HG02852 (cell line): ENCODE results near the gene NAT8L.

Source experiments
- ATAC-seq: cut with Tn5 transposase; IDR thresholded peaks from one replicate; pipeline ENCODE4 v1.9.1; 2021; ENCODE audit warnings: mild to moderate bottlenecking, moderate library complexity; ENCODE audit not compliant: unreplicated experiment

Gene NAT8L

DNA sequence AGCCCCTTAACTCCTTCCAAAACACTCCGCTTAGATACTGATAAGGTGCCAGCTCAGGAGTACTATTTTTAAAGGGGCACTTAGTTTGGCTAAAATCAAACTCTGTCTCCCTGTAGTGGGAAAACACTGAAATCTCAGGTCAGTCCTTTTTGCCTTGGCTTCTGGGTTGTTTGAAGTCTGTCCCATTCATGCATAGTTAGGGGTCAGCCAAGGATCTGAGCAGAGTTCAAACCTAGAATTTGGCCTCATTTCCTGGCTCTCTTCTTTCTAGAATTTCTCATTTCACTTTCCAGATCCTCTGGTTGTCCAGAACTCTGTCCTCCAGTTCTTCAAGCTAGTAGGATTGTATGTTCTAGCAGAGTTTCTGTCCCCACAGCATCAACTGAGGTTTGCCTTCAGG, 31.5 kb downstream of the NAT8L start:
- no peak for ATAC-seq

DNA sequence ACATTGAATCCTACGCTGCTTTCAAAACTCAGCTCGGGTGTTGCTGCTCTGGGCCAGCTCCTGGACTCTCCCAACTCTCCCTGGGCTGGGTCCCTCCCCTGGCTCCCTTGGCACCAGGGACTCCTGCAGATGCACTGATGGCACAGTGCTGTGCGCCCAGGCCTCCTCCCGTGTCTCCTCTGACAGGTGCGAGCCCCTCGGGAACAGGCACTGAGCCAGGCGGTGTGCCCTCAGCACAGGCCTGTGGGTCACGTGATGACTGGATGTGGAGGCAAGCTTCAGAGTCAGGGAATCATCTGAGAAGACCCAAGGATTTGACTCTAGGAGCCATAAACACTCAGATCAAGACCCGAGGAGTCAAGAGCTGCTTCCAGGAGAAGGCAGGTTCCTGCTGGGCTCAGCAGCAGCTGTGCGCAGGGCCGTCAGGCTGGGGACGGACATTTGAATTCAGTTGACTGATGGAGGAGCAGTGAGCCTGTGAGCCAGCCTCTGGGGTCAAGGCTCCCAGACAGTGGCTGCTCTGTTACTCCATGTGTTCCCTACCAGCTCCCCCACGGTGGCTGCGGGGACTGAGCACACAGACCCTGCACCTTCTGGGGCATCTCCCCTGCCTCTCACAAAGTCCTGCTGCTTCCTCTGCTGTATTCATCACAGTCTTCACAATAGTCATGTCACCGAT, 33.0 kb downstream of the NAT8L start:
- no peak for ATAC-seq

DNA sequence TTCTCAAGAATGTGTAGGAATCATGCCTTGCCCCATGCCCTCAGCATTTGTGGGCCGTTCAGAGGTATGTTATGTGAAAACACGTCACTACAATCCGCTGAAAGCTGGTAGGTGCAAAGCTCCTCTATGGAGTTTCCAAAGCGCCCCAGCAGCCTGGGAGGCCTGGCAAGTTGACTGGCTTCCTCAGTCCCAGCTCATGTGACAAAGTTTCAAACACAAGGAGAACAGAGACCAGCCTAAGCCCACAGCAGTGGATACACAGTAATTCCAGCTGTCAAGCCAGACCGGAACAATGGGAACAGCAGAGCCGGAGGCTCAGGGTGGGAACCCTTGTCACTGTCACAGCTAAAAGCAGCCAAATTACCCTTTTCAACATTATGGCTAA, 33.5 kb downstream of the NAT8L start:
- ATAC-seq = no peak

DNA sequence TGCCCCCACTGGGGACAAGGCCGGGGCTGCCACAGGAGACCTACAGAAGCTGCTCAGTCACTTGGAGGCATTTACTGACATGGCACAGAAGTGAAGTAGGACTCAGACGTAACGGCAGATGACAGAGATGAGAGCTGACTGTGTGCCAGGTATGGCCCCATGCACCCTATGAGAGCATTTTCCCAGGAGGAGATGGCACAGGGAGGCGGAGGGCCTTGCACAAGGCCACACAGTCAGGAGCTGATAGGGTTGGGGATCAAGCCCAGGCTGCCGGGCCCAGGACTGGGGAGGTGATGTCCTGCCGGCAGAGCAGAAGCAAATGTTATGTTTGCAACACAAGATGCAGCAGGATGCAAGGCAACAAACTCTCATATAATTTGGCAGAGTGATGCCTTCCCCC, 34.1 kb downstream of the NAT8L start:
- no peak for ATAC-seq

DNA sequence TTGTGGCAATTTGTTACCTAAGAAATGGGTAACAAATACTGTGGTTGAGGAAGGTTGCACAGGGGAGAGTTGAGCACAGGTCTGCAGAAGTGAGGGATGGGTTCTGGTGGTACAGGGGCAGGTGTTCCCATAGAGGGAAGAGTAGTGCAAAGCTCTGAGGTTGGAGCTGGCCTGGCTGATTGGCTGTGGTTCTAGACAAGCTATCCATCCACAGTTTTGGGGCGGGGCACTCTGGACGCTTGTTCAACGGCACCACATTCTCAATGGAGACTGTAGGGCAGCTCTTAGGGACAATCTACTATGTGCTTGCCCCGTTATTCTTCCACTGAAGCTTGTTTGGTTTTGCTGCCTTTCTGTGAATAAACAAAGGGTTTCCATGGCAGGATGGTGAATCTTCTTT, 35.4 kb downstream of the NAT8L start:
- ATAC-seq = no peak

DNA sequence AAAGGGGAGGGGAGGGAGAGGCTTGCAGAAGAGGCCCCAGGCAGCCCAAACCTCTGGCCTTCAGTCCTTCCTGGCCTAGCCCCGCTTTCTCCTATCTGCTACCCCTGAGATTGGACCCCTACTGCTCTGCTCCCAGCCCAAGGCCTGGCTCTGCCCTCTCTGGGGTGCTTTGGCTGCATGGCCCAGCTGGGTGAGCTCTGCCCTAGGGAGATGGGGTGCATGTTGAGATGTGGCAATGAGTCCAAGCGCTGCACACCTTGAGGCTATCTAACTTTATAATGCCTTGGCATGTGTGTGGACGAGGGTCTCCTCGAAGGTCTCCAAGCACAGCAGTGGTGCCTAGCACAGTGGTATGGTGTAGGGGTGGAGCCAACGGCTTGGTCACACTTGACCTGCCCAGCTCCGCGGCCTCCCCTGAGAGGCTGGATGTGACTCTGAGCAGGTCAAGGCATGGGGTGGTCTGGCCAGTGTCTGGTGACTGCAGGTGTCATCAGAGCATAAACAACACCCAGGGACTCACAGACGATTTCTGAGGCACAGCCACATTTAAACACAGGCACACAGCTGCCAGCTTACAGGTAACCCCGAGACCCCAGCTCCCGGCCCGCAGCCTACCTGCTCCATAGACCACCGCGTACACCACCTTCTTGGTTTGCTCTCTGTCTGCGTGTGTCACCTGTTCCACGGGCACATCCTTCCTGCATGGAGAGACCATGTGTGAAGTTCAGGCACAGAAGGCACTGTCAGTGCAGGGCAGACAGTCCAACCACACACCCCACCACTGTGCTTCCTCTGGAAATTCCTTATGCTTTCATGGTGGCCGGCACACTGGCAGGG, 36.3 kb downstream of the NAT8L start:
- ATAC-seq = no peak

DNA sequence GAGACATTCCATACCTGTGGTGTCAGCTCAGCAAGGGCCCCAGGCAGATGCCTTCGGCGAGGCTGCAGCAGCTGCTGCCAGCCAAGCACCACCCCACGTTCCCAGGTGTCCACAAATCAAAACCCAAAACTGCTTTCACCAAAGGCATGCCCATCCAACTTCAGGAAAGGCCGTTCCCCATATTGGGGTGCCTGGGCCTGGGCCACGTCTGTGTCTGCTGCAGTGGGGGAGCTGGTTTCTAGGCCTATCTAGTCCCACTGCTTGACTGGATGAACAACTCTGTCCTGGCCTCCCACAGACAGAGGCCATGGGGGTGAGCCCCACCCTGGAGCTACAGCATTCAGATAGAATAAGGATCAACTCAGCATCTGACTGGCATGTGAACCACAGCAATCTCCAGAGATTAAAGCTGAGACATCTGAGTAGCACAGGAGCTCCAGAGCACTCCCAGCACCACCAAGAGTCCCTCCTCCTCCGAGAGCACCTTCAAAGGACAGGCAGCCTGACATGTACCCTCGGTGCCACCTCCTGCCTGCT, 37.0 kb downstream of the NAT8L start:
- no peak for ATAC-seq

DNA sequence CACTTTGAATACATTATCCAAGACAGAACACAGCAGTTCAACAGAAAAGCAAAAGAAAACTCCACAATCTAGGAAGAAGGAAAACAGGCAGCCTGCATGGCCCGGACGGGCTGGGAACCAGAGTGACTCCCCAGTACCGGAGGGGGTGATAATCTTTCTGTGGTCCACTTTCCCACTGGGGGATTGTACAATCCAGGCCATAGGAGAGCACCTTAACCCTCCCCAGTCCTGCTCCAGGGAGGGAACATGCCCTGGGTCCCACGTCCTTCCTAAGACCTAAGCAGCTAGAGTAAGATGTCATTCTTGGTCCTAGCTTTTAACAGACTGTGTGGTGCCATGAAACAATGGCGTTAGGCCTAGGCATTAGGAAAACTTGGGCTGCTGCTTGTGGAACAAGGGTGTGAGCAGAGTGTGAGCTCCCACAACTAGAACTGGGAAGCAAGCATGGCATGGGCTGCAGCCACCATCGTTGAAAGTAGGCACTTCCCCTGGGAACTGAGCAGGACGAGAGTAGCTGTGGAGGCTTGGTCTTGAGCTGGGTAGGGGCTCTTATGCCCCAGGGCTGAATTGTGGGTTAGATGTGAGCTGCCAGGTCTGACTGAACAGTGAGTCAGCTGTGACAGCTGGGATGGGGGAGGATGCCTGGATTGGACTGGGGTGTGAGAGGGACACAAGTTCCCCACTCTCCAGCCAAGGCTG, 42.4 kb downstream of the NAT8L start:
- no peak for ATAC-seq

DNA sequence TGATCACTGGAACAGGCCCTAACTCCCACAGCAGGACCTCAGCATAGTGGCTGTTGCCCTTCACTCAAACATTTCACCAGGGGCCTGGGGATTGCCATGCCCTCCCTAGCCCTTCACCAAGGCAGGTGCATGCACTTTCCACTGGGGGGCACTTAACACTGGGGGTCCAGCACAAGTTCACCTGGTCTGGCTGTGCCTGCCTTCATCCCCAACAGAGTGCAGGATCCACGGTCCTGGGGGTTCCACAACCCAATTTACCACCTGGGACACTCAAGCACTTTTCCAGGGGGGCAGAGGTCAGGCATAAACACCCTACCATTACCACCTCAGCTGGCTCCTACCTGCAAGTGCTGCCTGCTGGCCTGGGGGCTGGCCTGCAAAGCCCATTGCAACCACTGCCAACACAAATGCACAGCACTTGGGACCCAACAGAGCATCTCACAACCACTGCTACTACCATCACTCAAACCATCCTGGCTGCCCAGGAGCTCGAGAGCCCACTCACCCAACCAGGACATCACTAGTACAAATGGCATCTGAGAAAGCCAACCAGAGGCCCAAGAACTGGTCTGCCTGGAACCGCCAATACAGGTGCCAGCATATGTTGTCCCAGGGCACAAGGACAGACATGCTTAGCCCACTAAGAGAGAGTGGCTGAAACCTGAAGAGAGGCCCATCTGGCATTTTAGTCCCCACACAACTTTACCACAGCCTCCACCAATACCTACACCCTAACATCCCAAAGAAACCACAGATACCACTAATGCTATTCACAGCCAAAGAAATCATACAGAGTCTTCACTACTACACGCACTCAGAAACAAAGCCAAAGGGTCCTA, 43.1 kb downstream of the NAT8L start:
- no peak for ATAC-seq

DNA sequence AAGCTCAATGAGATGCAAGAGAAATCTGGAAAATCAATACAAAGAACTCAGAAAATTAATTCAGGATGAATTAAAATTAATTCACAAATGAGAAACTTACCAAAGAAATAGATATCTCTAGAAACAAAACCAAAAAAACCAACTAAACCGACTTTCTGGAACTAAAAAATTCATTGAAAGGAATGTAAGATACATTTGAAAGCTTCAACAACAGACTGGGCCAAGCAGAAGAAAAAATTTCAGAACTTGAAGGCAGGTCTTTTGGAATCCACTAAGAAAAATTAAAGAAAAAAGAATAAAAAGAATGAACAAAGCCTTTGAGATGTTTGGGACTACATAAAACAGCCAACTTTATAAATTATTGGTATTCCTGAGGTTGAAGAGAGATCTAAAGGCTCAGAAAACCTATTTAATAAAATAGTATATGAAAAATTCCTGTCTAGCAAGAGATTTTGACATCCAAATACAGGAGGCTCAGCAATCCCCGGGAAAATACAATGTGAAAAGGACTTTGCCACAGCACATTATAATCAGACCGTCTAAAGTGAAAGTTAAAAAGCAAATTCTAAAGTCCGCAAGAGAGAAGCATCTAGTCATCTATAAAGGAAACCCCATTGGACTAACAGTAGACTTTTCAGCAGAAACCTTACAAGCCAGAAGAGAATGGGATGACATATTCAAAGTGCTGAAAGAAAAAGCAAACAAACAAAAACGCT, 44.2 kb downstream of the NAT8L start:
- ATAC-seq = no peak

DNA sequence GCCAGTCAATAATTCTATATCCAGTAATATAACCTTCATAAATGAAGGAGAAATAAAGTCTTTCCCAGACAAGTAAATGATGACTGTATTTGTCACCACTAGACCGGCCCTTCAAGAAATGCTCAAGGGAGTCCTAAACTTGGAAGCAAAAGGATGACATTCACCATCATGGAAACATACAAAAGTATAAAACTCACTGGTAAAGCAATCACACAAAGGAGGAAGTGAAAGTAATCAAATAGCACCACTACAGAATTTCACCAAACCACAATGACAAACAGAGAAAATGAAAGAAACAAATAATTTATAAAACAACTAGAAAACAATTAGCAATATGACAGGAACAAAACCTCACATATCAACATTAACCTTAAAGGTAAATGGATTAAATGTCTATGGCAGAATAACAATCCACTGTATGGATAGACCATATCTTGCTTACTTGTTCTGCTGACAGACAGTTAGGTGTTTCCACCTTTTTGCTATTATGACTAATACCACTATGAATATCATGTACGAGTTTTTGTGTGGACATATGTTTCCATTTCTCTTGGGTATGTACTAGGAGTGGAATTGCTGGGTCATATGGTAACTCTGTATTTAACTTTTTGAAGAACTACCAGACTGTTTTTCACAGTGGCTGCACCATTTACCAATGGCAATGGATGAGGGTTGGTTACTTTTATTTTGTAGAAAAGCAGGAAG, 44.9 kb downstream of the NAT8L start:
- no peak for ATAC-seq

DNA sequence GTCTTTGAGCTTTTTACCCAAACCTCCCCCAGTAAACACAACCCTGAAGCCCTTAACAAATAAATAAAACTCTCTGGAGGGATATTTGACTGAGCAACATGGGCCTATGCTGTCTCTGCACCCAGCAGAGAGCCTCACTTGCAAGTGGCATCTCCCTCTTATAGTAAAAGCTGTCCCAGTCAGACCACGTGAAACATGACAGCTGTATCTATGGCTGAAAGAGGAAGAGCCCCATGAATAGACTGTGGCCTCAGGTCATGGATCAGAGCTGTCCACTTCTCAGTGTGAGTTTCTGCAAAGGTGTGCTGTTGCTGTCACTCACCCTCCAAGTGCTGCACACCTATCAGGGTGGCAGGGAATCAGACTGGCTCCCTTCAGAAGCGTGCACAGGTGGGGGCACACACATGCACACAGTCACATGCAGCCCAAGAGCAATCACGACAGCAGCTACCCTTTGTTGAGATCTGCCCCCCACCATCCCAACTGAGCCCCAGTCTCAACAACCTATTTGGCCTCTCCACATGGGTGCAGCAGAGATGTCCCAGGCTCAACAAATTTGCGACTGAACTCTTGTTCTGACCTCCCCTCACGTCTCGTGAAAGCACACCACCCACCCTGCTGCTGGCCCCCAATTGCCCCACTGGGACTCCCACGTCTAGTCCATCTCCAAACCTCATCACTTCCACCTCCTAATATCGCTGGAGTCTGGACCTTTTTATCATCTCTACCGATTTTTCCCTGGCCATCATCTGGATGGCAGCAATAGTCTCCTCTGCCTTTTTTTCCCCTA, 45.6 kb downstream of the NAT8L start:
- no peak for ATAC-seq

DNA sequence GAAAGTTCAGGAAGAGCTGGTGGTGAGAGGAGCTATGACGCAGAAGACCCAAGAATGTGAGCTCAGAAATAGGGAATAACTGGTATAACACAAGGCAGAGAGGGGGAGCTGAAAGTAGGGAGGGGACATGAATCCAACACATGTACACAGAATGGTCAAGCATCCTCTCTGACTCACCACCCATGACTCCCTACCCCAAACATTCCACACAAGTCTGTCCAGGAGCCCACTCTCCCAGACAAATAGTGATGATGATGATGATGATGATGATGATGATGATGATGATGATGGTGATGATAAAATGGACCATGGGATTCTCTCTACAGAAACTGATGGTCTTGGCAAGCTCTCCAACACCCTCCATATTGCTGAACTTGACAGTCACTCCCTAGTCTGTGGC, 46.4 kb downstream of the NAT8L start:
- ATAC-seq = no peak

DNA sequence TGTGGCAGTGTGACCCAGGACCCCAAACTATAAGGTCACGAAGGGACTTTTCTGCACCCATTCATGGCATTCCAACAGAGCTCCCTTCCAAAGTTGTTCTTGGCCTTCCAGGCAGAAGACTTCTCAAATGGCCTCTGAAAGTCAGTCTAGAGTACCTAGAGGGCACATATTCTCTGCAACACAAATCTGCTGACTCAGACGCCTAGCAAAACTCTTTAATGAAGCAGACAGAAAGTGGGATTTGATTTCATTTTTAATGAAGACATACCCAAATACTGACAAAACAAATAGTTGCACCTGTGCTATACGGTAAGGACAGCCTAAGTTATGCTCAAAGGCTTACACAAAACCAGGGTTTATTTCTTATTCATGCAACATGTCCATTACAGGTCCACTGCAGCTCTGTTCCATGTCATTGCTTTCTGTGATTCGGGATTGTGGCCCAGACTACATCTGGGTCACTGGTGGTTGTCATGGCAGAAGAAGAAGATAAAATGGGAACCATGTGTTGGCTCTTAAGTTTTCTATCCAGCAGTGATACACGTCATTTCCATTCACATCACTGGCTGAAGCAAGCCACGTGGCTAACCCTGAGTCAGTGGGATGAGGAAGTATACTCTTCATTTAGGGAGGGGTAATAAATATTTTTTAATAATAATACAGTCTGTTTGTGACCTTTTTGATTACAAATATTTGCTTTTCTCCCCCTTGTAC, 57.7 kb downstream of the NAT8L start:
- no peak for ATAC-seq
